ENCODE measurements around the gene UCK2. TPM values are rescaled to one million over a fixed set of nuclear protein-coding genes. Genes with fewer than 3 reads are reported as not detected.

UCK2 gene
- total RNA-seq, 1 donor from 2014 or later: 30.3 TPM

GRCh38 chr1:165857046-165857801 is 29.8 kb downstream of the UCK2 start:
- Histone ChIP-seq H3K4me1 (peaks cover 0 to 3% of the 10 kb centered on the region in 2 donors), H3K27me3 (no peaks in the 10 kb centered on the region), H3K36me3 (no peaks in the 10 kb centered on the region), H3K27ac (no peak overlapping the region), H3K9me3 (no peaks in the 10 kb centered on the region), H3K4me3 (no peak overlapping the region)
- DNase-seq (ENCODE audit: low spot score in 2 of 2): no peak
- TF ChIP-seq, protein P1, sequence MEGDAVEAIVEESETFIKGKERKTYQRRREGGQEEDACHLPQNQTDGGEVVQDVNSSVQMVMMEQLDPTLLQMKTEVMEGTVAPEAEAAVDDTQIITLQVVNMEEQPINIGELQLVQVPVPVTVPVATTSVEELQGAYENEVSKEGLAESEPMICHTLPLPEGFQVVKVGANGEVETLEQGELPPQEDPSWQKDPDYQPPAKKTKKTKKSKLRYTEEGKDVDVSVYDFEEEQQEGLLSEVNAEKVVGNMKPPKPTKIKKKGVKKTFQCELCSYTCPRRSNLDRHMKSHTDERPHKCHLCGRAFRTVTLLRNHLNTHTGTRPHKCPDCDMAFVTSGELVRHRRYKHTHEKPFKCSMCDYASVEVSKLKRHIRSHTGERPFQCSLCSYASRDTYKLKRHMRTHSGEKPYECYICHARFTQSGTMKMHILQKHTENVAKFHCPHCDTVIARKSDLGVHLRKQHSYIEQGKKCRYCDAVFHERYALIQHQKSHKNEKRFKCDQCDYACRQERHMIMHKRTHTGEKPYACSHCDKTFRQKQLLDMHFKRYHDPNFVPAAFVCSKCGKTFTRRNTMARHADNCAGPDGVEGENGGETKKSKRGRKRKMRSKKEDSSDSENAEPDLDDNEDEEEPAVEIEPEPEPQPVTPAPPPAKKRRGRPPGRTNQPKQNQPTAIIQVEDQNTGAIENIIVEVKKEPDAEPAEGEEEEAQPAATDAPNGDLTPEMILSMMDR (IDR thresholded peaks at IDR 0.05): no peak
- intact Hi-C loops (cut with DNase I): no loop called here

DNA sequence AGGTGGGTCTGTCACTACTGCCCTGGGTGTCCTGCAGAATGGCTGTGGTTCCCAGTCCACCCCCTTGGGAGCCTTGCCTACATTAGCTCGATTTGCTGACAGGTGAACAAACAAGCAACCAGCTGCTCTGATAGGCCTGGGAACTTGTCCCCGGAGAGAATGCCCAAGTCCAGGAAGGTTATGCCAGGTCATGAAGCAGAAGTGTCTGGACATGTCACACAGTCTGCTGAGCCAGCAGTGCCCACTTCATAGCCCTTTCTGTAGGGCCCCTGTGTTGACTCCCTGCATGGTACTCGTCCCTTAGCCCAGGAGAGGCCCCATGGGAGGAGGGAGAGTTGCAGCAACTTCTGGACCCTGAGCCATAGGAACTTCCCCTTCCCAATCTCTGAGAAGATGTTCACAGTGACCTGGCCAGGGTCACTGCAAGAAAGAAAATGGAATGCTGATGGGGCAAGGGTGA is 31.0 kb downstream of the UCK2 start:
- intact Hi-C loops (cut with DNase I): no loop called here
- no peak overlapping the region for H3K27ac ChIP-seq
- no peak overlapping the region for H3K4me3 ChIP-seq
- H3K27me3 ChIP-seq: no peaks in the 10 kb centered on the region
- DNase-seq (ENCODE audit: low spot score in 2 of 2): no peak
- H3K4me1 ChIP-seq: peaks cover 0 to 3% of the 10 kb centered on the region in 2 donors
- H3K36me3 ChIP-seq: no peaks in the 10 kb centered on the region
- TF ChIP-seq, protein P1 (IDR thresholded peaks at IDR 0.05): no peak
- H3K9me3 ChIP-seq: no peaks in the 10 kb centered on the region

GRCh38 chr1:165858967-165859845 is 31.8 kb downstream of the UCK2 start:
- Histone ChIP-seq H3K4me1 (peaks cover 0 to 3% of the 10 kb centered on the region in 2 donors), H3K9me3 (no peaks in the 10 kb centered on the region), H3K4me3 (no peak overlapping the region), H3K27me3 (no peaks in the 10 kb centered on the region), H3K36me3 (no peaks in the 10 kb centered on the region), H3K27ac (no peak overlapping the region)
- TF ChIP-seq, protein P1 (IDR thresholded peaks at IDR 0.05): no peak
- intact Hi-C loops (cut with DNase I): no loop called here
- no peak for DNase-seq (ENCODE audit: low spot score in 2 of 2)

- Histone ChIP-seq H3K27me3 (no peaks in the 10 kb centered on the region), H3K27ac (no peak overlapping the region), H3K9me3 (no peaks in the 10 kb centered on the region), H3K4me1 (peaks cover 0 to 3% of the 10 kb centered on the region in 2 donors), H3K36me3 (no peaks in the 10 kb centered on the region), H3K4me3 (no peak overlapping the region)
- no peak for DNase-seq (ENCODE audit: low spot score in 2 of 2)
- TF ChIP-seq, protein P1 (IDR thresholded peaks at IDR 0.05): no peak
- intact Hi-C loops (cut with DNase I): no loop called here
Measured at GRCh38 chr1:165860065-165860464, 32.7 kb downstream of the UCK2 start.

DNA sequence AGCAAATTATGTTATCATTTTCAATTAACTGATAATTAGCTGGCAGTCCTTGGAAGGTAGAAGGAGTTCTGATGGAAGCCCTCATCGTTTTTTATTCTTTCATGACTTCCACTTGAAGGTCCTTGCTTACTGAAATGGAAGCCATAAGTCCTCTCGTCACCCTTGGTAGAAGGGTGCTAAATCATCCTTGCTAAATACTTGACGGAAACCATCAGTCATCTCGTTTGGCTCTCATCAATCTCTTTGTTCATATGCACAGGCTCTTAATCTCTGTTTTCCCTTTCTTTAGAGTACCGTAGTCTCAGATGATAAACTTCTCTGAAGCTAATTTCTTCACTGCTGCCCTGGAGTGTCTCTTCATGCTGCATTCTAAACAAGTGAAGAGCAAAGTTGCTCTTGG is 34.5 kb downstream of the UCK2 start:
- TF ChIP-seq, protein P1 (IDR thresholded peaks at IDR 0.05): no peak
- Histone ChIP-seq H3K4me1 (peaks cover 0 to 3% of the 10 kb centered on the region in 2 donors), H3K27me3 (no peaks in the 10 kb centered on the region), H3K4me3 (no peak overlapping the region), H3K36me3 (no peaks in the 10 kb centered on the region), H3K9me3 (no peaks in the 10 kb centered on the region), H3K27ac (no peak overlapping the region)
- DNase-seq (ENCODE audit: low spot score in 2 of 2): no peak
- intact Hi-C loops (cut with DNase I): no loop called here

All from ascending aorta (tissue), 2 donors.